ENCODE measurements around the gene NOP14.

DNA sequence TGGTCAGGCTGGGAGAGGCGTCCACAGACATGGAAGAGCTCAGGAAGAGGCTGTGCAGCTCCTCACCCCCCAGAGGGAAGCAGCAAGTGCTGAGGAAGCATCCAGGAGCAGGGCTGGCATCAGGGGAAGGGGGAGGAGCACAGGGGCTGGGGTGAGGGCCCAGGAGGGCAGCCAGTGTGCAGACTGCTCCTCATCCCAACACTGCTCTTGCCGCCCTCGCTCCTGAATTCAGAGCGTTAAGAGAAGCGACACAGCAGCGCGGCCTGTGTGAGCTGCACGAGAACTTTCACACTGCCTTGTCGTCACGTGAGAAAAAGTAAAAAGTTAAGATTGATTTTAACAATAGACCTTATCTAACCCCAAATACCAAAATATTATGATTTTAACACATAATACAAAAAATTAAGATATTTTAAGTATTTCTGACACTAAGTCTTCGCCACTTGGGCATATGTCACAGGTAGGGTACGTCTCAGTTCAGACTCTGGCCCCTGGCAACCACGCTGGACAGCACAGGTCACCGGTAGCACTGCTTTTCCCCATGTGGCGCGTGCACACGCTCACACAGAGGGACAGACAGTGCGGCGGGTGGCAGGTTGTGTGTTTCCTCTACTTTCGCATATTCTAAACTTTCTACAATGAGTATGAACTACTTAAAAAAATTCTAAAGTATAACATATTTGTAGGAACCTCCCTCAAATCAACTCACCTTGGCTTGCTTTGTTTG, 19.7 kb downstream of the NOP14 start:
- TF ChIP-seq CHD2 (IDR thresholded peaks at IDR 0.05; ENCODE audit: low read length, partially characterized antibody) (no peak), FOSL2 (IDR thresholded peaks at IDR 0.05) (no peak), FOSL2 (CRISPR knock-in tag; IDR thresholded peaks at IDR 0.05) (no peak), POLR2AphosphoS2 (conservative IDR thresholded peaks at IDR 0.05; ENCODE audit: low read length) (no peak), KDM1A (IDR thresholded peaks at IDR 0.05; ENCODE audit: low read depth) (no peak), MAFK (IDR thresholded peaks at IDR 0.05; ENCODE audit: partially characterized antibody) (no peak), CEBPB (IDR thresholded peaks at IDR 0.05) (no peak), JUNB (IDR thresholded peaks at IDR 0.05) (no peak), MAZ (IDR thresholded peaks at IDR 0.05; ENCODE audit: borderline replicate concordance, low read depth, low read length) (no peak), TP53 (CRISPR knock-in tag; IDR thresholded peaks at IDR 0.05) (no peak)
- TF ChIP-seq, protein P1, sequence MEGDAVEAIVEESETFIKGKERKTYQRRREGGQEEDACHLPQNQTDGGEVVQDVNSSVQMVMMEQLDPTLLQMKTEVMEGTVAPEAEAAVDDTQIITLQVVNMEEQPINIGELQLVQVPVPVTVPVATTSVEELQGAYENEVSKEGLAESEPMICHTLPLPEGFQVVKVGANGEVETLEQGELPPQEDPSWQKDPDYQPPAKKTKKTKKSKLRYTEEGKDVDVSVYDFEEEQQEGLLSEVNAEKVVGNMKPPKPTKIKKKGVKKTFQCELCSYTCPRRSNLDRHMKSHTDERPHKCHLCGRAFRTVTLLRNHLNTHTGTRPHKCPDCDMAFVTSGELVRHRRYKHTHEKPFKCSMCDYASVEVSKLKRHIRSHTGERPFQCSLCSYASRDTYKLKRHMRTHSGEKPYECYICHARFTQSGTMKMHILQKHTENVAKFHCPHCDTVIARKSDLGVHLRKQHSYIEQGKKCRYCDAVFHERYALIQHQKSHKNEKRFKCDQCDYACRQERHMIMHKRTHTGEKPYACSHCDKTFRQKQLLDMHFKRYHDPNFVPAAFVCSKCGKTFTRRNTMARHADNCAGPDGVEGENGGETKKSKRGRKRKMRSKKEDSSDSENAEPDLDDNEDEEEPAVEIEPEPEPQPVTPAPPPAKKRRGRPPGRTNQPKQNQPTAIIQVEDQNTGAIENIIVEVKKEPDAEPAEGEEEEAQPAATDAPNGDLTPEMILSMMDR (IDR thresholded peaks at IDR 0.05): no peak
- TF ChIP-seq, protein P2, sequence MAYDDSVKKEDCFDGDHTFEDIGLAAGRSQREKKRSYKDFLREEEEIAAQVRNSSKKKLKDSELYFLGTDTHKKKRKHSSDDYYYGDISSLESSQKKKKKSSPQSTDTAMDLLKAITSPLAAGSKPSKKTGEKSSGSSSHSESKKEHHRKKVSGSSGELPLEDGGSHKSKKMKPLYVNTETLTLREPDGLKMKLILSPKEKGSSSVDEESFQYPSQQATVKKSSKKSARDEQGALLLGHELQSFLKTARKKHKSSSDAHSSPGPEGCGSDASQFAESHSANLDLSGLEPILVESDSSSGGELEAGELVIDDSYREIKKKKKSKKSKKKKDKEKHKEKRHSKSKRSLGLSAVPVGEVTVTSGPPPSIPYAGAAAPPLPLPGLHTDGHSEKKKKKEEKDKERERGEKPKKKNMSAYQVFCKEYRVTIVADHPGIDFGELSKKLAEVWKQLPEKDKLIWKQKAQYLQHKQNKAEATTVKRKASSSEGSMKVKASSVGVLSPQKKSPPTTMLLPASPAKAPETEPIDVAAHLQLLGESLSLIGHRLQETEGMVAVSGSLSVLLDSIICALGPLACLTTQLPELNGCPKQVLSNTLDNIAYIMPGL (CRISPR knock-in tag; IDR thresholded peaks at IDR 0.05; ENCODE audit: borderline replicate concordance): no peak
- TF ChIP-seq, protein P3, sequence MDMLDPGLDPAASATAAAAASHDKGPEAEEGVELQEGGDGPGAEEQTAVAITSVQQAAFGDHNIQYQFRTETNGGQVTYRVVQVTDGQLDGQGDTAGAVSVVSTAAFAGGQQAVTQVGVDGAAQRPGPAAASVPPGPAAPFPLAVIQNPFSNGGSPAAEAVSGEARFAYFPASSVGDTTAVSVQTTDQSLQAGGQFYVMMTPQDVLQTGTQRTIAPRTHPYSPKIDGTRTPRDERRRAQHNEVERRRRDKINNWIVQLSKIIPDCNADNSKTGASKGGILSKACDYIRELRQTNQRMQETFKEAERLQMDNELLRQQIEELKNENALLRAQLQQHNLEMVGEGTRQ (IDR thresholded peaks at IDR 0.05): no peak

Measured in A549 (cell line).